BJ (cell line): Measurements from ENCODE around the gene LDLRAD3. TPM values are rescaled to one million over a fixed set of nuclear protein-coding genes. Genes with fewer than 3 reads are reported as not detected.

Experiments
- CTCF ChIA-PET: fragments of 350-600 bp; formaldehyde crosslinking; extraction: SDS; loops from one replicate; lab custom pipeline; 2021; ENCODE audit warnings: antibody characterized with exemption, inconsistent platforms; lab: Yijun Ruan, JAX
- POLR2A ChIA-PET: fragments of 300-600 bp; sonication (Branson Sonifier 250); formaldehyde crosslinking; extraction: SDS; loops from one replicate; lab custom pipeline; 2021; ENCODE audit warnings: antibody characterized with exemption; lab: Charles Lee
- DNase-seq: peaks from one replicate; pipeline ENCODE4 v3.0.0-alpha.2; 2011; ENCODE audit warnings: low read depth
- H3K27me3 ChIP-seq: 2 replicates; pipeline ENCODE4 v1.6.0; 2011; ENCODE audit warnings: low read length; ENCODE audit not compliant: control insufficient read depth, insufficient read depth
- H3K36me3 ChIP-seq: 2 replicates; pipeline ENCODE4 v1.5.1; 2011; ENCODE audit warnings: low read length; ENCODE audit not compliant: control insufficient read depth, insufficient read depth
- H3K4me3 ChIP-seq: 2 replicates; pipeline ENCODE4 v1.5.1; 2011; ENCODE audit warnings: low read depth, mild to moderate bottlenecking, control low read depth, low read length
- CTCF ChIP-seq: IDR thresholded peaks from 2 replicates; pipeline ENCODE4 v1.5.1; 2011; ENCODE audit warnings: low read depth, mild to moderate bottlenecking, control low read depth, inconsistent platforms, low read length, moderate library complexity; ENCODE audit not compliant: insufficient read depth
- polyA plus RNA-seq: library from polyadenylated mRNA; depleted of rRNA; stranded (reverse); fragments of >200 nt; gene quantifications from 2 replicates; pipeline ENCODE4 v1.2.3, GENCODE V29; 2011

LDLRAD3 gene
- polyA plus RNA-seq, 1 experiment, result 3.5 TPM

- no peaks in the 10 kb centered on the region for H3K36me3 ChIP-seq
- H3K4me3 ChIP-seq, result no peak overlapping the region
- H3K27me3 ChIP-seq, result peaks cover 16% of the 10 kb centered on the region
- ChIA-PET CTCF (no interaction called here), POLR2A (no interaction called here)
- DNase-seq, result no peak
- TF ChIP-seq CTCF, result no peak
These were observed 297.6 kb downstream of the LDLRAD3 start for GRCh38 chr11:36241497-36241896.

GRCh38 chr11:36243641-36244040, 299.8 kb downstream of the LDLRAD3 start:
- Histone ChIP-seq H3K4me3 (no peak overlapping the region), H3K27me3 (peaks cover 23% of the 10 kb centered on the region), H3K36me3 (no peaks in the 10 kb centered on the region)
- ChIA-PET POLR2A (no interaction called here), CTCF (no interaction called here)
- TF ChIP-seq CTCF, result no peak
- no peak for DNase-seq

GRCh38 chr11:36247493-36247892, 303.6 kb downstream of the LDLRAD3 start:
- no peak for DNase-seq
- Histone ChIP-seq H3K36me3 (no peaks in the 10 kb centered on the region), H3K4me3 (no peak overlapping the region), H3K27me3 (peaks cover 20% of the 10 kb centered on the region)
- no peak for TF ChIP-seq CTCF
- CTCF ChIA-PET, result interaction anchor here (1.5 to 3.5 kb wide), 2 partner anchors 11 to 98 kb away, joined by 3 to 24 read pairs; no protein-coding TSS in a partner anchor
- POLR2A ChIA-PET, result no interaction called here

GRCh38 chr11:36248436-36248835, 304.6 kb downstream of the LDLRAD3 start:
- Histone ChIP-seq H3K27me3 (peaks cover 14% of the 10 kb centered on the region), H3K4me3 (no peak overlapping the region), H3K36me3 (no peaks in the 10 kb centered on the region)
- ChIA-PET CTCF (interaction anchor here (1.1 to 3.5 kb wide), 5 partner anchors 10 to 99 kb away, joined by 3 to 24 read pairs (median 3); no protein-coding TSS in a partner anchor), POLR2A (no interaction called here)
- DNase-seq, result no peak
- TF ChIP-seq CTCF, result no peak

GRCh38 chr11:36249246-36249645, 305.4 kb downstream of the LDLRAD3 start:
- peak; percentile 64 for DNase-seq
- no peaks in the 10 kb centered on the region for H3K36me3 ChIP-seq
- no peak overlapping the region for H3K4me3 ChIP-seq
- no peak for TF ChIP-seq CTCF
- H3K27me3 ChIP-seq, result peaks cover 14% of the 10 kb centered on the region
- ChIA-PET CTCF (interaction anchor here (0.6 to 3.5 kb wide), 7 partner anchors 9 to 275 kb away, joined by 3 to 24 read pairs (median 3); no protein-coding TSS in a partner anchor), POLR2A (interaction anchor here (0.7 kb wide), 1 partner anchor 239 kb away, joined by 3 read pairs; no protein-coding TSS in a partner anchor)
